H1 (cell line): Measurements from ENCODE around the gene SSC5D. TPM values are rescaled to one million over a fixed set of nuclear protein-coding genes. Genes with fewer than 3 reads are reported as not detected.

Experiments used
- GTF2F1 ChIP-seq: IDR thresholded peaks from 2 replicates; pipeline ENCODE4 v1.6.1; 2012; ENCODE audit warnings: low read depth, low read length, improper control_type of control experiment, borderline replicate concordance
- SIN3A ChIP-seq, 2 experiments: IDR thresholded peaks in 1 of 2; conservative IDR thresholded peaks in 1 of 2; 2 replicates each; pipeline ENCODE4 v1.6.1; 2011 to 2012; ENCODE audit warnings: low read length in 2 of 2, improper control_type of control experiment in 1 of 2, low read depth in 1 of 2, mild to moderate bottlenecking in 1 of 2
- TEAD4 ChIP-seq: IDR thresholded peaks from 2 replicates; pipeline ENCODE4 v1.6.1; 2012; ENCODE audit warnings: low read depth, low read length, inconsistent platforms, mixed read lengths
- polyA plus RNA-seq, 7 experiments: library from polyadenylated mRNA; depleted of rRNA in 3 of 7; stranded (reverse) in 5 of 7; unstranded in 2 of 7; fragments of >200 nt in 5 of 7; fragments of 200-250 nt in 2 of 7; gene quantifications; 1 replicate in 5 of 7; 2 replicates in 1 of 7; 4 replicates in 1 of 7; pipeline versions ENCODE4 v1.2.1 to v1.2.3, GENCODE V29; 2011 to 2013; ENCODE audit warnings: missing spikeins in 2 of 7, mixed read lengths in 2 of 7
- total RNA-seq: library from RNA; stranded (reverse); fragmentation: NEBNext Ultra II Directional; extraction: Animal tissue kit (Norgen Biotek cat#: 25700); gene quantifications from 2 replicates; pipeline ENCODE4 v1.2.1, GENCODE V29; 2021

SSC5D gene
- total and polyA plus RNA-seq, 2 of the 8 experiments (the other 6 are each of a cell fraction or from before 2014, with no cell fraction given), result 0.39 to 1.7 TPM

DNA sequence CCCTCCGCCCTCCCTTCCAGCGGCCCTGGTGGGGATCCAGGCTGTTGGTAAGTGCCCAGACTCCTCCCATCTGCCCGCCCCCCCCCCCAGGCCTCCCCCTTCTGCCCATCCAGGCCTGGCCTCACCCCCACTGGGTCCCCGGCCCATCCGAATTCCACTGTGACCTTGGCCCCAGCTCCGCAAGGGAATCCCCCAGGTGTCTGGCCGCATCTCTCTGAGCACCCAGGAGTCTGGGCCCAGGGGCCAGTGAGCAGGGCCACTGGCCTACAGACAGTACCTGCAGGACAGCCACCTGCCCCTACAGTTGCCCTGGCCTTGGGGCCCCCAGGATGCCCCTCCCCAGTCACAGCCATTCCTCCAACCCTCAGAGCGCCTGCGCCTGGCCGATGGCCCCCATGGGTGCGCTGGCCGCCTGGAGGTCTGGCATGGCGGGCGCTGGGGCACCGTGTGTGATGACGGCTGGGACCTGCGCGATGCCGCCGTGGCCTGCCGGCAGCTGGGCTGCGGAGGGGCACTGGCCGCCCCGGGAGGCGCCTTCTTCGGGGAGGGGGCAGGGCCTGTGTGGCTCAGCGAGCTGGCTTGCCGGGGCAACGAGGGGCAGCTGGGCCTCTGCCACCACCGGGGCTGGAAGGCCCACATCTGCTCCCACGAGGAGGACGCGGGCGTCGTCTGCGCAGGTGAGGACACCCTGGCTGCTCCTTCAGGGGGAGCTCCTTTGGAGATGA is 912 bp downstream of the SSC5D start (continued):
- TF ChIP-seq SIN3A (conservative IDR thresholded peaks at IDR 0.05 in 1 of 2, IDR thresholded peaks at IDR 0.05 in 1 of 2; ENCODE audit: low read depth in 1 of 2, low read length in 2 of 2), result no peak
- no peak for TF ChIP-seq GTF2F1
- no peak for TF ChIP-seq TEAD4
